Kidney (tissue), 14 donors: ENCODE data around the gene TSPYL2. TPM values are rescaled to one million over a fixed set of nuclear protein-coding genes. Genes with fewer than 3 reads are reported as not detected.

Experiments
- DNase-seq, 5 donors: peaks; one replicate each; pipeline ENCODE4 v3.0.0-alpha.2; 2013 to 2020
- FAIRE-seq: peaks from 2 replicates; lab custom pipeline; 2012; peaks lifted over from hg19 to GRCh38; lab: Jason Lieb, UNC
- H3K27ac ChIP-seq, 2 donors: one replicate each; pipeline ENCODE4 v1.7.0; 2013; ENCODE audit warnings: low read depth in 2 of 2, low read length in 2 of 2, inconsistent platforms in 1 of 2
- H3K27me3 ChIP-seq: one replicate; pipeline ENCODE4 v1.7.1; 2013; ENCODE audit warnings: low read length, inconsistent platforms; ENCODE audit not compliant: control insufficient read depth, insufficient read depth
- H3K36me3 ChIP-seq, 3 donors: one replicate each; pipeline versions ENCODE4 v1.7.0 to v1.7.1; 2013; ENCODE audit warnings: low read length in 3 of 3, control low read depth in 1 of 3, inconsistent platforms in 1 of 3; ENCODE audit not compliant: insufficient read depth in 3 of 3, control insufficient read depth in 2 of 3
- H3K4me1 ChIP-seq, 3 donors: one replicate each; pipeline versions ENCODE4 v1.7.0 to v1.7.1; 2013; ENCODE audit warnings: low read length in 3 of 3, inconsistent platforms in 1 of 3, low read depth in 1 of 3; ENCODE audit not compliant: control insufficient read depth in 2 of 3, insufficient read depth in 2 of 3
- H3K4me3 ChIP-seq, 3 donors: one replicate each; pipeline versions ENCODE4 v1.7.0 to v1.8.1; 2013; ENCODE audit warnings: low read length in 3 of 3, control low read depth in 1 of 3, inconsistent platforms in 1 of 3
- H3K9ac ChIP-seq, 3 donors: one replicate each; pipeline versions ENCODE4 v1.7.0 to v1.7.1; 2013; ENCODE audit warnings: low read length in 3 of 3, control low read depth in 1 of 3, inconsistent platforms in 1 of 3
- H3K9me3 ChIP-seq, 3 donors: one replicate each; pipeline versions ENCODE4 v1.7.0 to v1.7.1; 2013; ENCODE audit warnings: low read length in 3 of 3, control low read depth in 1 of 3, inconsistent platforms in 1 of 3; ENCODE audit not compliant: control insufficient read depth in 2 of 3, insufficient read depth in 1 of 3
- intact Hi-C: fragments of 100-400 bp; cut with DNase I; formaldehyde crosslinking; loops from one replicate; pipeline ENCODE4 v1.11.1; 2022
- polyA plus RNA-seq: library from polyadenylated mRNA; stranded (reverse); fragments of 350-450 nt; fragmentation: Illumina TruSeq; extraction: RNeasy Lipid Tissue Mini Kit (QIAGEN cat#74804); gene quantifications from one replicate; pipeline ENCODE4 v1.2.3, GENCODE V29; 2014; ENCODE audit warnings: low read depth, low replicate concordance; ENCODE audit not compliant: insufficient read depth
- total RNA-seq: library from RNA; stranded (reverse); fragmentation: NEBNext Ultra II Directional; extraction: Animal tissue kit (Norgen Biotek cat#: 25700); gene quantifications from one replicate; pipeline ENCODE4 v1.2.1, GENCODE V29; 2021
- TF ChIP-seq, protein P1 (sequence below): IDR thresholded peaks from 3 replicates; pipeline ENCODE4 v1.5.1; 2012; ENCODE audit warnings: mild to moderate bottlenecking, moderate library complexity, borderline replicate concordance; ENCODE audit not compliant: insufficient read depth; ENCODE audit errors: extremely low read depth
- donor health status: control.
- donor health status: control.
- donor health status: control.
- donor health status: control.
- donor health status: control.
- donor health status: DM: yes; HTN: yes; CAD: no.
- donor health status: Normal renal cell carcinoma (clear cell type).

TSPYL2 gene
- total and polyA plus RNA-seq, 2 donors from 2014 or later: 8.0 to 36.6 TPM

DNA sequence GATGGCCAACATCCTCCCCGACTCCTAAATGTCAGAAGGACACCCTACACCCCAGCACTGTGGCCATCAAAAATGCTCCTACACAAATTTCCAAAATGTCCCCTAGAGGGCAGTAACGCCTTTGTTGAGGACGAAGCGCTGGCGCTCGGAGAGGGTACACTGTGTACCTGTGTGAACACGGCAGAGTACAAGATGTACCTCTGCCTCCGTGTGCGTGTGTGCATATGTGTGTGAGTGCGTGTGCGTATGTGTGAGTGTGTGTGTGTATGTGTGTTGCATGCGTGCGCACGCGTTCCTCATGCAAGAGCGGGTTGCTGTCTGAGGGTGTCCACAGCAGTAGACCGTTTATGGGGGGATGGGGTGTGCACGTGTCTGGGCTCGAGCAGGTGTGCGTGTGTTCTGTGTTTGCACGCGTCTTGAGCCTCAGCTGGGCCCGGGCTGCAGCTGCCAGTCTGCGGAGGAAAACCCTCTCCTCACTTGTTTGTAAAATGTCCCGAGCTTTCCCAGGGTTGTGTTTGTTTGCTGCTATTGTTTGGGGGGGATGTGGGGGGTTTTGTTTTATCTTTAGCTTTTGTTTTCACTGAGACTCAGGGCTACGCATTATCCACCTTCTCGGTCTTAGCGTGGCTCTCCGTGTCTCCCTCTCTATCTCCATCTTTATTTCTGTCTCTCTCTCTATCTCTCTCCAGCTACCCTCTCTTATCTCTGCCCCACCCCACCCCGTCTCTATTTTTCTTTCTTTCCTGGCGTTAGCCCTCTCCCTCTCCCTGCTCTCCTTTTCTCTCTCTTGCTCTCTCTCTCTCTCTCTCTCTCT, 10.4 kb upstream of the TSPYL2 start:
- DNase-seq (peak; percentile 58 to 87 (median 83)), FAIRE-seq (peak; percentile 6)
- peaks cover 0 to 3% (median 0%) of the 10 kb centered on the region in 3 donors for H3K4me1 ChIP-seq
- H3K27ac ChIP-seq: no peak overlapping the region
- H3K27me3 ChIP-seq: peaks cover 6% of the 10 kb centered on the region
- no peaks in the 10 kb centered on the region for H3K36me3 ChIP-seq
- peak overlapping the region in 1 of 3 donors; percentile 74 for H3K9ac ChIP-seq
- no peaks in the 10 kb centered on the region for H3K9me3 ChIP-seq
- TF ChIP-seq, protein P1, sequence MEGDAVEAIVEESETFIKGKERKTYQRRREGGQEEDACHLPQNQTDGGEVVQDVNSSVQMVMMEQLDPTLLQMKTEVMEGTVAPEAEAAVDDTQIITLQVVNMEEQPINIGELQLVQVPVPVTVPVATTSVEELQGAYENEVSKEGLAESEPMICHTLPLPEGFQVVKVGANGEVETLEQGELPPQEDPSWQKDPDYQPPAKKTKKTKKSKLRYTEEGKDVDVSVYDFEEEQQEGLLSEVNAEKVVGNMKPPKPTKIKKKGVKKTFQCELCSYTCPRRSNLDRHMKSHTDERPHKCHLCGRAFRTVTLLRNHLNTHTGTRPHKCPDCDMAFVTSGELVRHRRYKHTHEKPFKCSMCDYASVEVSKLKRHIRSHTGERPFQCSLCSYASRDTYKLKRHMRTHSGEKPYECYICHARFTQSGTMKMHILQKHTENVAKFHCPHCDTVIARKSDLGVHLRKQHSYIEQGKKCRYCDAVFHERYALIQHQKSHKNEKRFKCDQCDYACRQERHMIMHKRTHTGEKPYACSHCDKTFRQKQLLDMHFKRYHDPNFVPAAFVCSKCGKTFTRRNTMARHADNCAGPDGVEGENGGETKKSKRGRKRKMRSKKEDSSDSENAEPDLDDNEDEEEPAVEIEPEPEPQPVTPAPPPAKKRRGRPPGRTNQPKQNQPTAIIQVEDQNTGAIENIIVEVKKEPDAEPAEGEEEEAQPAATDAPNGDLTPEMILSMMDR: peak; percentile 57
- intact Hi-C loops: no loop called here
- peak overlapping the region; percentile 64 to 83 (median 80) for H3K4me3 ChIP-seq

DNA sequence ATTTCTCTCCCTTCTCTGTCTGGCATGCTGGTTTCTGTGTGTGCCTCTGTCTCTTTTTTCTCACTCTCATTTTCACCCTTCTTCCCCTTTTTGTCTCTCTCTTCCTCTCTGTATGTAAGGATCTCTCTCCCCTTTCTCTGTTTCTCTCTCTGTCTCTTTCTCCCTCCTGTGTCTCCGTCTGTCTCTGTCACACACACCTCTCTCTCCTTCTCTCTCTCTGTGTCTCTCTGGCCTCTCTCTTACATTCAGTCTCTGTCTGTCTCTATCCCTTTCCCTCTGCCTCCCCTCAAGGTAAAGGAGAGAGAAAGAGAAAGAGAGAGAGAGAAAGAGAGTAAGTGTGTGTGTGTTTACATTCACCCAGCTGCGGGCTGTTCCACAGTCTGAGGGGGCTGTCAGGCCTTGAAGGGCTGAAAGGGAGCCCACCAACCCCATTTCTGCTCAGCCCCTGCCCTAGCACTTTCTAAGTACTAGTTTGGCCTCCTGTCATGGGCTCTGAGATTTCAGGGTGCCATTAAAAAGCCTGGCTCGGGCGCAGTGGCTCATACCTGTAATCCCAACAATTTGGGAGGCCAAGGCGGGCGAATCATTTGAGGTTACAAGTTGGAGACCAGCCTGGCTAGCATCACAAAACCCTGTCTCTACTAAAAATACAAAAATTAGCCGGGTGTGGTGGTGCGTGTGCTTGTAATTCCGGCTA, 9.6 kb upstream of the TSPYL2 start:
- H3K27me3 ChIP-seq: peaks cover 6% of the 10 kb centered on the region
- TF ChIP-seq, protein P1: no peak
- H3K4me3 ChIP-seq: no peak overlapping the region
- H3K9me3 ChIP-seq: no peaks in the 10 kb centered on the region
- no peak for FAIRE-seq
- no peak overlapping the region for H3K9ac ChIP-seq
- peak in 1 of 5 donors; percentile 40 for DNase-seq
- H3K27ac ChIP-seq: peak overlapping the region in 1 of 2 donors; percentile 28
- no peaks in the 10 kb centered on the region for H3K36me3 ChIP-seq
- intact Hi-C loops: no loop called here
- peaks cover 0 to 3% (median 0%) of the 10 kb centered on the region in 3 donors for H3K4me1 ChIP-seq

DNA sequence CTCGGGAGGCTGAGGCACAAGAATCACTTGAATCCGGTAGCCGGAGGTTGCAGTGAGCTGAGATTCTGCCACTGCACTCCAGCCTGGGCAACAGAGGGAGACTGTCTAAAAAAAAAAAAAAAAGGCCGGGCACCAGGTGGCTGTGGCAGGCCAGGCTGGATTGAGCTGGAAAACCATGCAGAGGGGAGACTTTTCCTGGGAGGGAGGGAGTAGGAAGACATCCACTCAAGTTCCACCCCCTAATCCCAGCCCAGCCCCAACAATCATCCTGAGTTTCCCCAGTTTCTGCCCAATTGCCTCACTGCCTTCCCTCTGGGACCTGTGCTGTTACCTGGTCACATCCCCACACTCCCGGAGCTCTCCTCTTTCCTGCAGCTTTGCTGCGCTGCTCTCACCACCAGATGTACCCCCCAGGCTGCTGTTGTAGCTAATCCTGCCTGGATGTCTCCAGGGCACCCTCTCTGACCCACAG, 9.0 kb upstream of the TSPYL2 start:
- FAIRE-seq (no peak), DNase-seq (peak in 3 of 5 donors; percentile 15 to 42 (median 33))
- Histone ChIP-seq H3K4me3 (no peak overlapping the region), H3K27me3 (peaks cover 6% of the 10 kb centered on the region), H3K27ac (no peak overlapping the region), H3K4me1 (peaks cover 0 to 3% (median 0%) of the 10 kb centered on the region in 3 donors), H3K9ac (no peak overlapping the region), H3K36me3 (no peaks in the 10 kb centered on the region), H3K9me3 (no peaks in the 10 kb centered on the region)
- intact Hi-C loops: no loop called here
- TF ChIP-seq, protein P1: no peak
